ENCODE measurements around the gene PIERCE2. TPM values are rescaled to one million over a fixed set of nuclear protein-coding genes. Genes with fewer than 3 reads are reported as not detected.
"Not testable (repeated sequence)": the region's sequence is repeated elsewhere in the genome, so short reads cannot be mapped to it uniquely, and the experiment has no call there.

Gene PIERCE2
- total RNA-seq, 1 donor from 2014 or later: 1.8 TPM

DNA sequence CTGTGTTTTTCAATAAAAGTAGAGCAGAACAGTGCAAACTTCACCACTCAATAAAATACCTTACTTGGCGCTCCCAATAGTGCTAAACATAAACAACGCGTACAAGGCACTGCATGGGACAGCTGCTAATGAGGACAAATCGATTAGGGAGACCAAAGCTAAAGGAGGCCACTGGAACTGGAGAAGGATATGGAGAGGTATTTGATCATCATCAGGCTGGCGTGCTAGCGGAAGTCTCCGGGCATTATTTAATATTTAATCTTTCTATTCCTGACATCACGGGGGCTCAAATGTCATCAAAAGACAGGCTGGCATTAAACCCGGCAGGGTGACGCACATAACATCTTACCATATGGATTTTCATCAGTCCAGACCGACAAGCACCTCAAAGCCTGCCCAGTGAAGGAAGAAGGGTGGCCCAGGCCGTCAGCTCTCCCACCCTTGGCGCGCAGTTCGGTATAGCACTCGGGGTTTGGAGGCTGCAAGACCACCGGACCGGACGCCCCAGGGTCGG is 740 bp upstream of the PIERCE2 start:
- Histone ChIP-seq H3K36me3 (ENCODE audit: control insufficient read depth, insufficient read depth, low read length) (no peaks in the 10 kb centered on the region), H3K4me3 (ENCODE audit: low read depth, low read length) (peak overlapping the region; percentile 94), H3K27me3 (ENCODE audit: control insufficient read depth, insufficient read depth, low read length) (no peaks in the 10 kb centered on the region)
- no peak for DNase-seq (ENCODE audit: low read depth)
- FAIRE-seq: no peak
- TF ChIP-seq CTCF (IDR thresholded peaks at IDR 0.05; ENCODE audit: insufficient read depth, low read length, severe bottlenecking): no peak

- H3K36me3 ChIP-seq (ENCODE audit: control insufficient read depth, insufficient read depth, low read length); H3K27me3 ChIP-seq (ENCODE audit: control insufficient read depth, insufficient read depth, low read length); DNase-seq (ENCODE audit: low read depth); FAIRE-seq: not testable (repeated sequence)
- H3K4me3 ChIP-seq (ENCODE audit: low read depth, low read length): peak overlapping the region; percentile 94
Measured at GRCh38 chr15:55408976-55409375, 681 bp downstream of the PIERCE2 start.

DNA sequence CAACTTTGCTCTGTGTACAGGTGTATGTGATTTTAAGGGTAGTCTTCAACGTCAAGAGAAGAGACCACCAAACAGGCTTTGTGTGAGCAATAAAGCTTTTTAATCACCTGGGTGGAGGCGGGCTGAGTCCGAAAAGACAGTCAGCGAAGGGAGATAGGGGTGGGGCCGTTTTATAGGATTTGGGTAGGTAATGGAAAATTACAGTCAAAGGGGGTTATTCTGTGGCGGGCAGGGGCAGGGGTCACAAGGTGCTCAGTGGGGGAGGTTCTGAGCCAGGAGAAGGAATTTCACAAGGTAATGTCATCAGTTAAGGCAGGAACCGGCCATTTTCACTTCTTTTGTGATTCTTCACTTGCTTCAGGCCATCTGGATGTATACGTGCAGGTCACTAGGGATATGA is 9.4 kb downstream of the PIERCE2 start:
- H3K4me3 ChIP-seq (ENCODE audit: low read depth, low read length); DNase-seq (ENCODE audit: low read depth); H3K27me3 ChIP-seq (ENCODE audit: control insufficient read depth, insufficient read depth, low read length); H3K36me3 ChIP-seq (ENCODE audit: control insufficient read depth, insufficient read depth, low read length); FAIRE-seq: not testable (repeated sequence)

- Histone ChIP-seq H3K36me3 (ENCODE audit: control insufficient read depth, insufficient read depth, low read length) (no peaks in the 10 kb centered on the region), H3K27me3 (ENCODE audit: control insufficient read depth, insufficient read depth, low read length) (no peaks in the 10 kb centered on the region), H3K4me3 (ENCODE audit: low read depth, low read length) (no peak overlapping the region)
- DNase-seq (ENCODE audit: low read depth): no peak
- no peak for TF ChIP-seq CTCF (IDR thresholded peaks at IDR 0.05; ENCODE audit: insufficient read depth, low read length, severe bottlenecking)
- no peak for FAIRE-seq
Measured at GRCh38 chr15:55420171-55420866, 12.0 kb downstream of the PIERCE2 start.

GRCh38 chr15:55422089-55422488 is 13.8 kb downstream of the PIERCE2 start:
- Histone ChIP-seq H3K36me3 (ENCODE audit: control insufficient read depth, insufficient read depth, low read length) (no peaks in the 10 kb centered on the region), H3K4me3 (ENCODE audit: low read depth, low read length) (no peak overlapping the region), H3K27me3 (ENCODE audit: control insufficient read depth, insufficient read depth, low read length) (no peaks in the 10 kb centered on the region)
- DNase-seq (ENCODE audit: low read depth) (no peak), FAIRE-seq (no peak)
- TF ChIP-seq CTCF (IDR thresholded peaks at IDR 0.05; ENCODE audit: insufficient read depth, low read length, severe bottlenecking): no peak

- H3K4me3 ChIP-seq (ENCODE audit: low read depth, low read length): no peak overlapping the region
- H3K36me3 ChIP-seq (ENCODE audit: control insufficient read depth, insufficient read depth, low read length): no peaks in the 10 kb centered on the region
- H3K27me3 ChIP-seq (ENCODE audit: control insufficient read depth, insufficient read depth, low read length): no peaks in the 10 kb centered on the region
- TF ChIP-seq CTCF (IDR thresholded peaks at IDR 0.05; ENCODE audit: insufficient read depth, low read length, severe bottlenecking): peak; percentile 59
- DNase-seq (ENCODE audit: low read depth) (peak; percentile 58), FAIRE-seq (no peak)
Measured at GRCh38 chr15:55434989-55435825, 26.9 kb downstream of the PIERCE2 start.

DNA sequence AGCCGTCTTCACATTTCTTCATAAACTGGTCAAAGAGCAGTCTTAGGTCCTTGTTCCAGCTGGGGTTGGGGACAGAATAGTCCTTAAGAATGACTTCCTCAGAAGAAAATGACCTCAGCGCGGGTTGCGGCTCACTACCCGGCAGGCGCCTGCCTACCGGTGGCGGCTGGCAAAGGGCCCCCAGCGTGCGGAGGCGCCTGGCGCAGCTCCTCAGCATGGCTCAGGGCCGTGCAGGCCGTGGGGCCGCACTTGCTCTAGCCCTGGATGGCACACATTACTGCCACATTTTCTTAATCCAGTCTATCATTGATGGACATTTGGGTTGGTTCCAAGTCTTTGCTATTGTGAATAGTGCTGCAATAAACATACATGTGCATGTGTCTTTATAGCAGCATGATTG is 34.8 kb downstream of the PIERCE2 start:
- H3K36me3 ChIP-seq (ENCODE audit: control insufficient read depth, insufficient read depth, low read length); H3K4me3 ChIP-seq (ENCODE audit: low read depth, low read length); H3K27me3 ChIP-seq (ENCODE audit: control insufficient read depth, insufficient read depth, low read length); DNase-seq (ENCODE audit: low read depth); FAIRE-seq: not testable (repeated sequence)

DNA sequence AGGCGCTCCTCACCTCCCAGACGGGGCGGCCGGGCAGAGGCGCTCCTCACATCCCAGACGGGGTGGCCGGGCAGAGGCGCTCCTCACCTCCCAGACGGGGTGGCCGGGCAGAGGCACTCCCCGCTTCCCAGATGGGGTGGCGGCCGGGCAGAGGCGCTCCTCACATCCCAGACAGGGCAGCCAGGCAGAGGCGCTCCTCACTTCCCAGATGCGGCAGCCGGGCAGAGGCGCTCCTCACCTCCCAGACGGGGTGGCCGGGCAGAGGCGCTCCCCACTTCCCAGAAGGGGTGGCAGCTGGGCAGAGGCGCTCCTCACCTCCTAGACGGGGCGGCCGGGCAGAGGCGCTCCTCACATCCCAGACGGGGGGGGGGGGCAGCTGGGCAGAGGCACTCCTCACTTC is 37.6 kb downstream of the PIERCE2 start:
- not testable (repeated sequence) for H3K36me3 ChIP-seq (ENCODE audit: control insufficient read depth, insufficient read depth, low read length); H3K27me3 ChIP-seq (ENCODE audit: control insufficient read depth, insufficient read depth, low read length); DNase-seq (ENCODE audit: low read depth); H3K4me3 ChIP-seq (ENCODE audit: low read depth, low read length); FAIRE-seq

- not testable (repeated sequence) for FAIRE-seq; H3K4me3 ChIP-seq (ENCODE audit: low read depth, low read length); DNase-seq (ENCODE audit: low read depth); H3K27me3 ChIP-seq (ENCODE audit: control insufficient read depth, insufficient read depth, low read length); H3K36me3 ChIP-seq (ENCODE audit: control insufficient read depth, insufficient read depth, low read length)
Measured at GRCh38 chr15:55446379-55447029, 38.2 kb downstream of the PIERCE2 start.

- FAIRE-seq; H3K27me3 ChIP-seq (ENCODE audit: control insufficient read depth, insufficient read depth, low read length); H3K4me3 ChIP-seq (ENCODE audit: low read depth, low read length); H3K36me3 ChIP-seq (ENCODE audit: control insufficient read depth, insufficient read depth, low read length); DNase-seq (ENCODE audit: low read depth): not testable (repeated sequence)
Measured at GRCh38 chr15:55447030-55447394, 38.7 kb downstream of the PIERCE2 start.

Data from bronchial epithelial cell (primary cell).